Colon (tissue), 2 donors: ENCODE results near the gene CLEC17A.
"Not testable (repeated sequence)": the region's sequence is repeated elsewhere in the genome, so short reads cannot be mapped to it uniquely, and the experiment has no call there.

ENCODE experiments used
- FAIRE-seq: peaks from 2 replicates; lab custom pipeline; 2012; peaks lifted over from hg19 to GRCh38; lab: Jason Lieb, UNC
- donor health status: control.
- donor health status: control.

The CLEC17A gene

DNA sequence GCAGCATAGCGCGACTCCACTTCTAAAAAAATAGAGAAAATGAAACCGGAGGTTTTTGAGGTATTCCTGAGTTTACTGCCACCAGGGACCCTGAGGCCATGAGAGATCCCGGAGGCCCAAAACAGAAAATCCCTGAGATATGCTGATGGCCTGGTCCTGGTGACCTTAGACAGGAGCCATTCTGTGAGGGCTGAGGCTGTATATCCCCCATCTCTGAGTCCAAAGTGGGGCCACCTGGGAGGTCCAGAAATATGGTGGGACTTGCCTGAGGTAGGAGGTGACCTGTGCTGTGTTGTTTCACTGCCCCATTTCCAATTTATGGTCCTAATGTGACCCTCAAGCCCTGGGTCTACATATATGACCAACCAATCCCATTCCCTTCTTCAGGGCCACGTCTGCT lies 1.5 kb downstream of the CLEC17A start:
- not testable (repeated sequence) for FAIRE-seq

DNA sequence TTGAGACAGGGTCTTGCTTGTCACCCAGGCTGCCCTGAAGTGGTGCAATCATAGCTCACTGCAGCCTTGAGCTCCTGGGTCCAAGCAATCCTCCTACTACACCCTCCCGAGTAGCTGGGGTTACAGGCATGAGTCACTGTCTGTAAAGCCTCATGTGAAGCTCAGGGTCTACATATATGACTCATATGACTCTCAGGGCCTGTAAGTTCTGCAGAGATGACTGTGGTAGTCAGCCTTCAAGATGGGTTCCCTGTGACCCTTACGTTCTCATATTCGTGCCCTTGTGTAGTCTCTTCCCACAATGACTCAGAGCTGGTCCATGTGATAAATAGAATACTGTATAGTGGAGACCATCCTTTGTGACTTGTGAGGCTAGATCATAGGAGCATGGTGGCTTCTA lies 2.3 kb downstream of the CLEC17A start:
- FAIRE-seq, result not testable (repeated sequence)

DNA sequence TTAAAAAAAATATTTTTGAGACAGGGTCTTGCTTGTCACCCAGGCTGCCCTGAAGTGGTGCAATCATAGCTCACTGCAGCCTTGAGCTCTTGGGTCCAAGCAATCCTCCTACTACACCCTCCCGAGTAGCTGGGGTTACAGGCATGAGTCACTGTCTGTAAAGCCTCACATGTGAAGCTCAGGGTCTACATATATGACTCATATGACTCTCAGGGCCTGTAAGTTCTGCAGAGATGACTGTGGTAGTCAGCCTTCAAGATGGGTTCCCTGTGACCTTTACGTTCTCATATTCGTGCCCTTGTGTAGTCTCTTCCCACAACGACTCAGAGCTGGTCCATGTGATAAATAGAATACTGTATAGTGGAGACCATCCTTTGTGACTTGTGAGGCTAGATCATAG lies 6.5 kb downstream of the CLEC17A start:
- FAIRE-seq, result not testable (repeated sequence)

- FAIRE-seq, result no peak
Measured at GRCh38 chr19:14595558-14595957, 12.7 kb downstream of the CLEC17A start.

GRCh38 chr19:14599548-14600147 lies 16.8 kb downstream of the CLEC17A start:
- no peak for FAIRE-seq

DNA sequence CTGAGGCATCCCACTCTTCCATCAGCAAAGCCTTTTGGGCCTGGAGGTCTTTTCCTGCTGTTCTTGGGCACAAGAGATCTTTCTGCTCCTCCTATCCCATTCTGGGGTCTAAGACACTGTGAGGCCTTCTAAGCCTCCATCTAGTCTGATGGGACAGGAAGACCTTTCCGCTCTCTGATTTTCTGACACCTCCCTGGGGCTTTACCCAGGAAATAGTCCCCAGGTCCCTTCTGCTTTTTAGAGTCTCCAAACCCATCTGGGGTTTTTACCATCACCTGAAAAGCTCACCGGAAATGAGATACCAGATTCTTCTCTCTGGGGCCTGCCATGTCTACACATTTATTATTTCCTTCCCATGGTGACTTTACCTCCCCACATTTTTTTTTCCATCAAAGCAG lies 21.1 kb downstream of the CLEC17A start:
- FAIRE-seq, result no peak

GRCh38 chr19:14606627-14607026 lies 23.7 kb downstream of the CLEC17A start:
- no peak for FAIRE-seq

DNA sequence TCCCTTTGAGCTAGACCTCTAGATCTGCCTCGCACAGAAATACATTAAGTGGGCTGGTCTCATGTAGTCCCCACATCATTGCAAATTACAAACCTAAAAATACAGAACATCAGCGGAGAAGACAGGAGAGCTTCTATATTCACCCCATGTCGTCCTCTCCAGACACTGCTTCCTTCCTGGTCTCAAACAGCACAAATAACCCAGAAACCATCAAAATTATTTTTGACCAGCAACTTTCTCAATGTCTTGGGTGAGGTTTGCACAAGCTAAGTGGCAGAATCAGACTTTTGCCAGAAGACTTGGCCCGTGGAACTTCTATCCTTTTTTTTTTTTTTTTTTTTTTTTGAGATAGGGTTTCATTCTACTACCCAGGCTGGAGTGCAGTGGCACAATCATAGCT lies 28.2 kb downstream of the CLEC17A start:
- no peak for FAIRE-seq

DNA sequence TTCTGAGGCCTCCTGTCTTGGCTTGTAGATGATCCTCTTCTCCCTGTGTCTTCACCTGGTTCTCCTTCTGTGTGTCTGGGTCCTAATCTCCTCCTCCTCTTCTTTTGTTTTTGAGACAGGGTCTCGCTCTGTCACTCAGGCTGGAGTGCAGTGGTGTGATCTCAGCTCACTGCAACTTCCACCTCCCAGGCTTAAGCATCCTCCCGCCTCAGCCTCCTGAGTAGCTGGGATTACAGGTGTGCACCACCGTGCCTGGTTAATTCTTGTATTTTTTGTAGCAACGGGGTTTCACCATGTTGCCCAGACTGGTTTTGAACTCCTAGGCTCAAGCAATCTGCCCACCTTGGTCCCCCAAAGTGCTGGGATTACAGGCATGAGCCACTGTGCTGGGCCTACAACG lies 29.4 kb downstream of the CLEC17A start:
- not testable (repeated sequence) for FAIRE-seq

DNA sequence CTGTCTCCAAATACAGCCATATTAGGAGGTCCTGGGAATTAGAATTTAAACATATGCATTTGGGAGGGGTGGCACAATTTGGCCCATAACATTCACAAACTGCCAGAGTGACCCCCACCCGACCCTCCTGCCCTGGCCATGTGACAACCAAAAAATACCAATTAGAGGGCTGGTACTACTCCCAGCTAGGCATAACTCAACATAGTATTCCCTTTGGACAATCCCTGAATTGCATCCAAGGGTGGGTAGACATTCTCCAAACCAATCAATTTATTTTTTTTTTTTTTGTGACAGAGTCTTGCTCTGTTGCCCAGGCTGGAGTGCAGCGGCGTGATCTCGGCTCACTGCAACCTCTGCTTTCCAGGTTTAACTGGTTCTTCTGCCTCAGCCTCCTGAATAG lies 29.8 kb downstream of the CLEC17A start:
- no peak for FAIRE-seq

DNA sequence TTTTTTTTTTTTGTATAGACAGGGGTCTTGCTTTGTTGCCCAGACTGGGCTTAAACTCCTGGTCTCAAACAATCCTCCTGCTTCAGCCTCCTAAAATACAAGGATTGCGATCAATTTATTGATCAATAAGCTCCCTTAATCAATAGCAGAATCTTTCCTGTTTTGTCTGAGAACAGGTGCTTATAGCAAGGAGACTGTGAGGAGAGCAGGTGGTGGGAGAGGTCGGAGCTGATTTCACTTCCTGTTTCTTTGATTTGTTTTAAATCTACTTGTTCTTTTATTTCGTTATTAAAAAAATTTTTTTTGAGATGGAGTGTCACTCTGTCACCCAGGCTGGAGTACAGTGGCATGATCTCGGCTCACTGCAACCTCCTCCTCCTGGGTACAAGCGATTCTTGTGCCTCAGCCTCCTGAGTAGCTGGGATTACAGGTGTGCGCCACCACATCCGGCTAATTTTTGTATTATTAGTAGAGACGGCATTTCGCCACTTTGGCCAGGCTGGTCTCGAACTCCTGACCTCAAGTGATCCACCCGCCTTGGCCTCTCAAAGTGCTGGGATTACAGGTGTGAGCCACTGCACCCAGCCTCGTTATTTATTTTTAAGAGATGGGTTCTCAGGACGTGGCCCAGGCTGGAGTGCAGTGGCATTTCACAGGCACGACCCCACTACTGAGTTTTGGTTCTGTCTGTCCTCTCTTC lies 30.7 kb downstream of the CLEC17A start:
- not testable (repeated sequence) for FAIRE-seq

- no peak for FAIRE-seq
Measured at GRCh38 chr19:14614099-14614412, 31.2 kb downstream of the CLEC17A start.

- no peak for FAIRE-seq
Measured at GRCh38 chr19:14615623-14616022, 32.7 kb downstream of the CLEC17A start.

DNA sequence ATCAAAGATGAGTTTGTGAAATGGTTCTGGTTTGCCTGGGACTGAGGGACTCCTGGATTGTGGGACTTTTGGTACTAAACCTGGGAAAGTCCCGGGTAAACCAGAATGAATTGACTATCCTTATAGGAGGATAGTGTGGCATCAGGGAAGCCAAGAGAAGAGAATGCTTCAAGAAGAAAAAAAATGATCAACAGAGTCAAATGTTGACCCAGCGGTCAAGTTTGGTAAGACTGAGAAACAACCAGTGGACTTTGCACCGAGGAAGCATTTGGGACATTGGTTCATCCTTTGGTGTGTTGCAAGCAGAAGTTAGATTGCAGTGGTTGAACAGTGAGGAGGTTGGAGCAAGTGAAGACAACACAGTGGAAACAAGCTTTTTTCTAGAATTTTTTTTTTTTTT lies 33.5 kb downstream of the CLEC17A start:
- FAIRE-seq, result no peak

DNA sequence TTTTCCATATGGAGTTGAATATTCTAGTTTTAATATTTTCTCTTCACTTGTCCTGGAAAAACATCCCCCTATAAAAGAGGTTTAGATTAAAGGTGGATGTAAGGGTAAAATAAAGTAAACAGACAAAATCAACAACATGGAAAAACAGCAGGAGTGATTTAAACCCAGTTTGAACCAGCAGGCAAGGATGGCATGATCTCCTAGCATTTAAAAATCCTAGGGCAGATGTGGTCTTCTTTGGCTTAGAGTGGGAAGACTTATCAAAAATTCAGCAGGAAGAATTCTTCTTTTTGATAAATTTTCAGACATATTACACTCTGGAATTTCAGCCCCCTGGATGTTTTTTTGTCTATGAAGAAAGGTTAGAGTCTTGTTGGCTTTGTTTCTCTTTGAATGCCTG lies 36.5 kb downstream of the CLEC17A start:
- FAIRE-seq, result no peak

DNA sequence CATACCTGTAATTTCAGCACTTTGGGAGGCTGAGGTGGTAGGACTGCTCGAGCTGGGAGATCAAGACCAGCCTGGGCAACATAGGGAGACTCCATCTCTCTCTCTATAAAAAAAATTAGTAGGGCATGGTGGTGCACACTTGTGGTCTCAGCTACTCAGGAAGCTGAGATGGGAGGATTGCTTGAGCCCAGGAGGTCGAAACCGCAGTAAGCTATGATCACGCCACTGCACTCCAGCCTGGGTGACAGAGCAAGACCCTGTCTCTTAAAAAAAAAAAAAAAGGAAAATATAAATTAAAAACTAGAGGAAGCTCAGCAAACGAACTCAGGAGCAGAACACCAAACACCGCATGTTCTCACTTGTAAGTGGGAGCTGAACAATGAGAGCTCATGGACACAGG lies 41.6 kb downstream of the CLEC17A start:
- FAIRE-seq, result not testable (repeated sequence)

GRCh38 chr19:14629557-14629956 lies 46.7 kb downstream of the CLEC17A start:
- no peak for FAIRE-seq

- no peak for FAIRE-seq
Measured at GRCh38 chr19:14632286-14632685, 49.4 kb downstream of the CLEC17A start.

- FAIRE-seq, result no peak
Measured at GRCh38 chr19:14639536-14640277, 56.8 kb downstream of the CLEC17A start.

GRCh38 chr19:14648506-14648905 lies 65.6 kb downstream of the CLEC17A start:
- FAIRE-seq, result no peak

DNA sequence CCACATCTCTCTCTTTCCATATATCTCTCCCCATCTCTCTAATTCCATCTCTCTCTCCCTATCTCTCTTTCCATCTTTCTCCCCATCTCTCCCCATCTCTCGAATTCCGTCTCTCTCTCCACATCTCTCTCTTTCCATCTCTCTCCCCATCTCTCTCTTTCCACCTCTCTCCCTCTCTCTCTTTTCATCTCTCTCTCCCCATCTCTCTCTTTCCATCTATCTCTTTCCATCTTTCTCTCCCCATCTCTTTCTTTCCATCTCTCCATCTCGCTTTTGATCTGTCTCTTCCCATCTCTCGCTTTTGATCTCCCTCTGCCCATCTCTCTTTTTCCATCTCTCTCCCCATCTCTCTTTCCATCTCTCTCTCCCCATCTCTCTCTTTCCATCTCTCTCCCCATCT lies 66.1 kb downstream of the CLEC17A start:
- no peak for FAIRE-seq

GRCh38 chr19:14650161-14650560 lies 67.3 kb downstream of the CLEC17A start:
- FAIRE-seq, result no peak

- FAIRE-seq, result no peak
Measured at GRCh38 chr19:14654786-14655560, 72.1 kb downstream of the CLEC17A start.
